Measurements from ENCODE around the gene GFRA1.

The GFRA1 gene

DNA sequence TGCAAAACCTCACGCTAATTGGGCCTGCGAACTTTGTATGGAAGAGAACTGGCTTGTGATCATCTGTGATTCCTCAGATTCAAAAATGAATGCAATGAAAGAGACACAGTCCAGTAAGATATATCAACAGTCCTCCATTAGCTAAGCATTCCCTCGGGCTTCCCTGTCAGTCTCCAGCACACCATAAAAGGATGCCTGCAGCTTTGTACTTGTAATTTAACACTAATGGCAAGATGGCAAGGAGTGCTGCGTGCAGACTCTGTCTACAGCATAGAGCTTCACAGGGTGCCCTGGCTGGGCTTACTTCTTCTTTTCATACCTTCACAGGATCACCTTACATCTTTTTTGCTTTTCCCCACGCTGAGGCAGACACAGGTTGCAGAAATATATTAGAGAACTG lies 200.0 kb downstream of the GFRA1 start:
- no peak for DNase-seq (ENCODE audit: low spot score)
- in situ Hi-C loops (cut with MboI; ENCODE audit: low sequenced_read_pairs, unreplicated experiment) = no loop called here
- TF ChIP-seq, protein P1, sequence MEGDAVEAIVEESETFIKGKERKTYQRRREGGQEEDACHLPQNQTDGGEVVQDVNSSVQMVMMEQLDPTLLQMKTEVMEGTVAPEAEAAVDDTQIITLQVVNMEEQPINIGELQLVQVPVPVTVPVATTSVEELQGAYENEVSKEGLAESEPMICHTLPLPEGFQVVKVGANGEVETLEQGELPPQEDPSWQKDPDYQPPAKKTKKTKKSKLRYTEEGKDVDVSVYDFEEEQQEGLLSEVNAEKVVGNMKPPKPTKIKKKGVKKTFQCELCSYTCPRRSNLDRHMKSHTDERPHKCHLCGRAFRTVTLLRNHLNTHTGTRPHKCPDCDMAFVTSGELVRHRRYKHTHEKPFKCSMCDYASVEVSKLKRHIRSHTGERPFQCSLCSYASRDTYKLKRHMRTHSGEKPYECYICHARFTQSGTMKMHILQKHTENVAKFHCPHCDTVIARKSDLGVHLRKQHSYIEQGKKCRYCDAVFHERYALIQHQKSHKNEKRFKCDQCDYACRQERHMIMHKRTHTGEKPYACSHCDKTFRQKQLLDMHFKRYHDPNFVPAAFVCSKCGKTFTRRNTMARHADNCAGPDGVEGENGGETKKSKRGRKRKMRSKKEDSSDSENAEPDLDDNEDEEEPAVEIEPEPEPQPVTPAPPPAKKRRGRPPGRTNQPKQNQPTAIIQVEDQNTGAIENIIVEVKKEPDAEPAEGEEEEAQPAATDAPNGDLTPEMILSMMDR (IDR thresholded peaks at IDR 0.05; ENCODE audit: borderline replicate concordance, control extremely low read depth, extremely low read depth, insufficient read depth, missing control alignments) = no peak

DNA sequence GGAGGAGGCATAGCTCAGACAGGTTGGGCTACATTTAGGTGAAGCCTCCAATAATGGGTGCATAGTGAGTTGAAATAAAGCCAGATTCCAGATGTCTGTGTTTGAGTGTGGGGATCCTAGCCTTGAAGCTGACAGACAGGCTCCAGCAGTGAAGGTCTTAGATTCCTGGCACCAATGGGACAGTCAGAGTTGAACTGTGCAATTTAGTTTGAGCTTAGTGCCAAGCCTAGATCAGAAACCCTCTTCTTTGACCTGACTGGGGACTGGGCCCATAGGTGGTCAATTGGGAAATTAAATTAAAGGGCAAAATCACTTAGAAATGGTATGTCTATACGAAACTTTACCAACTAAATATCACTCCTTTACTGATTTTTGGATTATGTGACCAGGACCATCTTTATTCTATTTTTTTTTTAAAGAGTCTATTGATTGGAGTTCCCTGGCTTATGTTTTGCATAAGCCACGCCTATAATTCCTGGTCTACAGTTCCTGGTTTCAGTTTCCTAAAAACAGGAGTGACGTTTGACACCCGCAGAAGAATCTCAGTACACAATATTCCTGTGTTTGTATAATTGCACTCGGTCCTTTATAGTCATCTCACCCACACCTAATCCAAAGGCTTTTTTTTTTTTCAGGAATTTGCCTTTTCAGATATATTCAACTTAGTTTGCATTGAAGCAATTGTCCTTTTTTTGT lies 201.4 kb downstream of the GFRA1 start:
- in situ Hi-C loops (cut with MboI; ENCODE audit: low sequenced_read_pairs, unreplicated experiment) = no loop called here
- no peak for DNase-seq (ENCODE audit: low spot score)
- TF ChIP-seq, protein P1 (IDR thresholded peaks at IDR 0.05; ENCODE audit: borderline replicate concordance, control extremely low read depth, extremely low read depth, insufficient read depth, missing control alignments) = no peak

DNA sequence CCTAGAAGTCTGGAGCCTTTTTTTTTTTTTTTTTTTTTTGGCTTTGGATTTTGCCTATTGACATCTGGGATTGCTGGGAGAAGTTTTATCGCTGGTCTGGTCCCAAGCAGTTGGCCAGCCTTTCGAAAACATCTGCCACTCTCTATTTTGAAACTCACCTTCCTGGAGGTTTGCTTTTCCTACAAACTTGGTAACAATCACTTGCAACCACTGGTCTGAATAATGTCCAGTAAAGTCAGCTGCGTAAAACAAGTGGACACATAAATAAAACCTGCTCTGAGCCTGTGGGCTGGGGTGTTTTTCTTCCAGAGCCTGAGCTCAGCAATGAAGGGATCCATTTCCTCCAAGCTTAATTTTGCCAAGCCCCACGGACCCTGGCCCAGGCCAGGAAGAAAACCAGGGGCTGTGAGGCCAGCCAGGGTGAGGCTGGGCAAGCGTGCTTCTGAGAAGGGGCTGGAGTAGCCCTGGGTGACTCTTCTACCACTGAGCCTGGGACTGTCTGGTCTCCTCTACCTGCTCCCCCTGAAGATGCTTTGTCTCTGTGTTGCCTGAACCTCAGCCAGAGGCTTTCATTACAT lies 202.2 kb downstream of the GFRA1 start:
- TF ChIP-seq, protein P1 (IDR thresholded peaks at IDR 0.05; ENCODE audit: borderline replicate concordance, control extremely low read depth, extremely low read depth, insufficient read depth, missing control alignments) = no peak
- DNase-seq (ENCODE audit: low spot score) = no peak
- in situ Hi-C loops (cut with MboI; ENCODE audit: low sequenced_read_pairs, unreplicated experiment) = no loop called here

DNA sequence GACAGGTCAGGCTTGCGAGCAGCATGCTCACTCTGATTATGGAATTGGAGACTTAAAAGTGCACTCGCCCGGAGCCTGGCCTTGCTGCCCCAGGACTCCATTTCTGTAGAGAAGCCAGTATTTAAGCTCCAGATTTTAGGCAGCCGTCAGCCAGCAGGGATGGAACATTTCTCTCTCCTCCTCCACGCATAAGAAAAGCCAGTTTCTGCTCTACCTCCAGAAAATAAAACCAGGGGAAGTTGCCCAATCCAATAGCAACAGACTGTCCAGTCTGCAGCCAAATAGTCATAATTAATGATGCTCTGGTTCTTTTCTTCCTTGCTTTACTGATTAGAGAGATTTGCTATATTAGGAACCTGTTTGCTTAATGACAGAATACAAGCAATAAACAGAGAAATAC lies 203.2 kb downstream of the GFRA1 start:
- TF ChIP-seq, protein P1 (IDR thresholded peaks at IDR 0.05; ENCODE audit: borderline replicate concordance, control extremely low read depth, extremely low read depth, insufficient read depth, missing control alignments) = no peak
- in situ Hi-C loops (cut with MboI; ENCODE audit: low sequenced_read_pairs, unreplicated experiment) = no loop called here
- no peak for DNase-seq (ENCODE audit: low spot score)

DNA sequence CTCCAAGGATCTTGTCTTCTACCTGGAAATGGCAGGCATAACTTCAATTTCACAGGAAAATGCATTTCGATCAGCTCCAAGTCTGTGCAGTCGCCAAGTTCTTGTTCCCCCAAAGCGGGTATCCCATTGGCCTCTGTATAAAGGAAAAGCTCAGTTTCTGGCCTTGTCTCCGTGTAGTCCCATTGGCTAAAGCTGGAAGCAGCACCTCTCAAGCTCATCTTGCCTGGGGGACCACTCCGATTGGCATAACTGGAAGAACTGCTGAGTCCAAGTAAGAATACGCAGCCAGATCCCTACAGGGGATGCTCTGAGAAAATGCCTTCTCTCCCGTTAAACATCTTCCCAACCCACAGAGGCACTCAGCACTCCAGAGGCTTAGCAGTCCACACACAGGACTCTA lies 205.2 kb downstream of the GFRA1 start:
- TF ChIP-seq, protein P1 (IDR thresholded peaks at IDR 0.05; ENCODE audit: borderline replicate concordance, control extremely low read depth, extremely low read depth, insufficient read depth, missing control alignments) = no peak
- DNase-seq (ENCODE audit: low spot score) = no peak
- in situ Hi-C loops (cut with MboI; ENCODE audit: low sequenced_read_pairs, unreplicated experiment) = no loop called here

DNA sequence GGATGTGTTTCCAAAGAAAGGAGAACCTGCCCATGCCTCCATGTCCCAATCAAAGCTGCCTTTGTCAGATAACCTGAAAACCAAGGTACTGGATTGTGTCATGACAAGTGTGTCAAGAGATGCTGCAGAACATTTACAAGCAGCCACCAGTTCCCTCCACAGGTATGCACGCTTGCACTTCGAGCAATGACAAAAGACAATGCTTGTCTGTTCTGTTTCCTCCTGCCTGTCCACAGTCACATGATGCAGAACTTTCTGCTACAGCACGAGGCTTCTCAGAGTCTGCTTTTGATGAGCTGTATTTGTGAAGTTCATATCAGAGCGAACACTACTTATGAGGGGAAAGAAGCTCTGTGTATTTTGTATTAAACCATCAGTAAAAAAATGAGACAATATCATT lies 209.9 kb downstream of the GFRA1 start:
- no peak for DNase-seq (ENCODE audit: low spot score)
- TF ChIP-seq, protein P1 (IDR thresholded peaks at IDR 0.05; ENCODE audit: borderline replicate concordance, control extremely low read depth, extremely low read depth, insufficient read depth, missing control alignments) = no peak
- in situ Hi-C loops (cut with MboI; ENCODE audit: low sequenced_read_pairs, unreplicated experiment) = no loop called here

Data from GM13976 (cell line).